ENCODE results near the gene ZNF396. TPM values are rescaled to one million over a fixed set of nuclear protein-coding genes. Genes with fewer than 3 reads are reported as not detected.

Gene ZNF396
- total and polyA plus RNA-seq, 2 donors (not counting 1 experiment from before 2014, with no cell fraction given), result 0.40 to 3.2 TPM

DNA sequence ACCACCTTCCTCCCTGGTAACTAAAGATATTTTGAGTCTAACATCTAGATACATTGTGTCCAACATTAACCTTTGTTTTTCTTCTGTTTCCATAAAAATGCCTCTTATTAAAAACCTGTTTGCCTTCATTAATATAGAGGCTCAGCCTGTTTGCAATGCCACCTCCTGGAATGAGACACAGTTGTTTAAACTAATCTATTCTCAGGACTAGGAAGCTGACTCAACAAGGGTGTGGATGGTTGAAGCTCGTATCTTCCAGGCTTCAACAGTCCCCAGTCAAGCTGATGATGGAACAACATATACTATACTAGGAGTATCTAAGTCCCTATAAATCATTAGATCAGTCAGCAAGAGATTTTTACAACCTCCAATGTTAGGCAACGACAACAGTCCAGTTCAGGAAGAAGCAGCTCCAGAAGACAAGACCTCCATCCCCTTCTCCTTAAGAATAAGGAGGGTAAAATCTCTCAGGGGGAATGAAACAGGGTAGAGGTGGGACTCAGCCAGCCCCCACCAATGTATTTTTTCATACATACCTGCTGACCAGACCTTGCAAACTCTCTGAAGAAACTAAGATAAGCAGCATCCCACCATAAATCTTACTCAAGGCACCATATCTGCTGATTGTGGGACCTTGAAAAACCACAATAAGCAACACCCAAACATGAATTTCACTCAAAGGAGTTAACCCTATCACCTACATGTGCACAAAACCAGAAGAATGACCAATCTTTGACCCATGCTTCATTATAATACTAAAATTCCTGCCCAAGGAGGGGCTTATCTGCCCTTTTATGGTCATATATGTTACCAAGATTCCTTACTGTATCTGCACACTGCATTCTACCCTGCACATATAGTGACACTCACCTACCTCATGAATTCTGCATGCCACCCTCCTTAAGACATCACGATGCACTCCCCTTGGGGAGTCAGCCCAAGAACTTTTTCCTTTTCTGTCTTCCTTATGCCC lies 54.4 kb downstream of the ZNF396 start:
- ATAC-seq (ENCODE audit: low read depth), result no peak
- intact Hi-C loops (cut with micrococcal nuclease), result no loop called here
- Mint-ChIP-seq H3K9me3 (ENCODE audit: insufficient read depth) (no peaks in the 10 kb centered on the region), H3K27me3 (no peaks in the 10 kb centered on the region), H3K4me1 (no peaks in the 10 kb centered on the region), H3K27ac (no peak overlapping the region), H3K4me3 (no peak overlapping the region)
- no peaks in the 10 kb centered on the region for H4K20me1 ChIP-seq (ENCODE audit: control insufficient read depth, insufficient read depth, low read length, poor library complexity, severe bottlenecking)
- 100% methylated on average over 1 of the region's 3 CpGs for WGBS (ENCODE audit: insufficient coverage)
- TF ChIP-seq, protein P1, sequence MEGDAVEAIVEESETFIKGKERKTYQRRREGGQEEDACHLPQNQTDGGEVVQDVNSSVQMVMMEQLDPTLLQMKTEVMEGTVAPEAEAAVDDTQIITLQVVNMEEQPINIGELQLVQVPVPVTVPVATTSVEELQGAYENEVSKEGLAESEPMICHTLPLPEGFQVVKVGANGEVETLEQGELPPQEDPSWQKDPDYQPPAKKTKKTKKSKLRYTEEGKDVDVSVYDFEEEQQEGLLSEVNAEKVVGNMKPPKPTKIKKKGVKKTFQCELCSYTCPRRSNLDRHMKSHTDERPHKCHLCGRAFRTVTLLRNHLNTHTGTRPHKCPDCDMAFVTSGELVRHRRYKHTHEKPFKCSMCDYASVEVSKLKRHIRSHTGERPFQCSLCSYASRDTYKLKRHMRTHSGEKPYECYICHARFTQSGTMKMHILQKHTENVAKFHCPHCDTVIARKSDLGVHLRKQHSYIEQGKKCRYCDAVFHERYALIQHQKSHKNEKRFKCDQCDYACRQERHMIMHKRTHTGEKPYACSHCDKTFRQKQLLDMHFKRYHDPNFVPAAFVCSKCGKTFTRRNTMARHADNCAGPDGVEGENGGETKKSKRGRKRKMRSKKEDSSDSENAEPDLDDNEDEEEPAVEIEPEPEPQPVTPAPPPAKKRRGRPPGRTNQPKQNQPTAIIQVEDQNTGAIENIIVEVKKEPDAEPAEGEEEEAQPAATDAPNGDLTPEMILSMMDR (IDR thresholded peaks at IDR 0.05), result no peak
- TF ChIP-seq EZH2 (IDR thresholded peaks at IDR 0.05; ENCODE audit: borderline replicate concordance, insufficient read depth, low read depth, low read length, poor library complexity, severe bottlenecking), result no peak
- no peaks in the 10 kb centered on the region for H3K36me3 ChIP-seq (replicated peaks in 1 of 2; ENCODE audit: control extremely low read depth in 1 of 2, control insufficient read depth in 1 of 2, extremely low read depth in 1 of 2, insufficient read depth in 2 of 2, low read length in 1 of 2)
- H3K9me3 ChIP-seq (ENCODE audit: control extremely low read depth in 1 of 3, control insufficient read depth in 2 of 3, insufficient read depth in 1 of 3, low read length in 2 of 3), result no peaks in the 10 kb centered on the region
- no peak overlapping the region for H3K4me3 ChIP-seq (ENCODE audit: control extremely low read depth in 1 of 5, extremely low read depth in 1 of 5, insufficient read depth in 1 of 5, low read depth in 2 of 5, low read length in 4 of 5)
- no peak overlapping the region for H3K4me2 ChIP-seq (replicated peaks; ENCODE audit: low read depth, low read length, poor library complexity, severe bottlenecking)
- H3K79me2 ChIP-seq (ENCODE audit: control insufficient read depth, insufficient read depth, low read length), result no peaks in the 10 kb centered on the region
- no peak for DNase-seq
- no peaks in the 10 kb centered on the region for H3K4me1 ChIP-seq (ENCODE audit: control insufficient read depth in 2 of 2, insufficient read depth in 2 of 2, low read length in 2 of 2)
- no peaks in the 10 kb centered on the region for H3K27me3 ChIP-seq (replicated peaks in 1 of 4; ENCODE audit: control extremely low read depth in 1 of 4, control insufficient read depth in 3 of 4, insufficient read depth in 4 of 4, low read length in 3 of 4)
- no peak overlapping the region for H2AFZ ChIP-seq (ENCODE audit: insufficient read depth, low read depth, low read length, poor library complexity, severe bottlenecking)
- CTCF ChIA-PET, result no interaction called here
- H3K9ac ChIP-seq (ENCODE audit: low read length), result no peak overlapping the region
- POLR2A ChIA-PET, result no interaction called here
- no peak overlapping the region for H3K27ac ChIP-seq (ENCODE audit: low read length in 2 of 2)

Other genes with a start within 250 kb of the ZNF396 start
- 63.0 and 67.2 TPM in 2 replicates for gene ZNF397, start 136.3 kb downstream of the ZNF396 start, total RNA-seq
- 16.6 and 16.8 TPM in 2 replicates for gene ZNF397, start 136.3 kb downstream of the ZNF396 start, polyA plus RNA-seq
- gene ZSCAN30, start 87.1 kb downstream of the ZNF396 start, total RNA-seq, result 32.0 and 37.3 TPM in 2 replicates
- gene ZSCAN30, start 87.1 kb downstream of the ZNF396 start, polyA plus RNA-seq, result 11.0 and 15.0 TPM in 2 replicates
- gene ZNF24, start 32.9 kb downstream of the ZNF396 start, total RNA-seq, result 80.1 and 83.7 TPM in 2 replicates
- 13.8 and 28.3 TPM in 2 replicates for gene ZNF24, start 32.9 kb downstream of the ZNF396 start, polyA plus RNA-seq
- 37.9 and 38.5 TPM in 2 replicates for gene INO80C, start 120.6 kb upstream of the ZNF396 start, total RNA-seq
- 18.2 and 33.6 TPM in 2 replicates for gene INO80C, start 120.6 kb upstream of the ZNF396 start, polyA plus RNA-seq
- 49.9 and 51.3 TPM in 2 replicates for gene GALNT1, start 204.4 kb upstream of the ZNF396 start, total RNA-seq
- 7.5 and 11.1 TPM in 2 replicates for gene GALNT1, start 204.4 kb upstream of the ZNF396 start, polyA plus RNA-seq

Data from B cell (primary cell).